Spleen (tissue), 7 donors: ENCODE data around the gene ERVK3-1.

Source experiments
- CTCF ChIP-seq, 11 experiments: fragments of 200-600 bp in 7 of 11; fragments of 450-650 bp in 4 of 11; sonication (generic) in 4 of 11; IDR thresholded peaks in 8 of 11; conservative IDR thresholded peaks in 3 of 11; 1 replicate in 7 of 11; 2 replicates in 4 of 11; pipeline versions ENCODE4 v1.4.0 to v1.8.0; 2016 to 2021; ENCODE audit warnings: antibody characterized with exemption in 11 of 11, inconsistent platforms in 4 of 11, mild to moderate bottlenecking in 1 of 11
- POLR2A ChIP-seq, 3 donors: fragments of 450-650 bp; IDR thresholded peaks; one replicate each; pipeline ENCODE4 v1.5.1; 2017; ENCODE audit warnings: antibody characterized with exemption in 3 of 3, mild to moderate bottlenecking in 1 of 3
- donor health status: DM: no; HTN: no; CAD: no; lungs with moderate emphysema.
- donor health status: DM: no; HTN: no; CAD: no.
- donor health status: DM: no; HTN: no; CAD: no.

GRCh38 chr19:58262922-58263296 is 42.3 kb upstream of the ERVK3-1 start:
- TF ChIP-seq POLR2A (IDR thresholded peaks at IDR 0.05) (no peak), CTCF (IDR thresholded peaks at IDR 0.05 in 8 of 11, conservative IDR thresholded peaks at IDR 0.05 in 3 of 11) (no peak)
